Measurements from ENCODE around the gene KCNS3. TPM values are rescaled to one million over a fixed set of nuclear protein-coding genes. Genes with fewer than 3 reads are reported as not detected.

Gene KCNS3
- total and polyA plus RNA-seq, 2 of the 4 experiments (the other 2 are of a cell fraction): 2.9 to 4.3 TPM

GRCh38 chr2:17976871-17977746 is 98.6 kb downstream of the KCNS3 start:
- H3K79me1 ChIP-seq (ENCODE audit: low read depth in 1 of 2, low read length in 2 of 2): no peaks in the 10 kb centered on the region; a peak in 1 of 4 replicates
- TF ChIP-seq NFE2L2 (IDR thresholded peaks at IDR 0.05; ENCODE audit: low read depth, low read length) (0 out of 2 replicates have a peak, but pooled peaks have one; percentile 10), RCOR1 (IDR thresholded peaks at IDR 0.05; ENCODE audit: insufficient replicate concordance, low read length) (peak; percentile 12), BHLHE40 (IDR thresholded peaks at IDR 0.05; ENCODE audit: low read depth, low read length) (peak; percentile 91), USF2 (IDR thresholded peaks at IDR 0.05; ENCODE audit: low read depth, low read length) (peak; percentile 80), POLR2A (IDR thresholded peaks at IDR 0.05; ENCODE audit: low read depth, low read length) (no peak), FOS (IDR thresholded peaks at IDR 0.05; ENCODE audit: low read depth, low read length) (peak; percentile 65), CEBPB (IDR thresholded peaks at IDR 0.05; ENCODE audit: low read depth, low read length) (peak; percentile 87), MAZ (IDR thresholded peaks at IDR 0.05; ENCODE audit: borderline replicate concordance, low read depth, low read length) (peak; percentile 44; the same call in 1 of the 2 replicates)
- TF ChIP-seq, protein P1, sequence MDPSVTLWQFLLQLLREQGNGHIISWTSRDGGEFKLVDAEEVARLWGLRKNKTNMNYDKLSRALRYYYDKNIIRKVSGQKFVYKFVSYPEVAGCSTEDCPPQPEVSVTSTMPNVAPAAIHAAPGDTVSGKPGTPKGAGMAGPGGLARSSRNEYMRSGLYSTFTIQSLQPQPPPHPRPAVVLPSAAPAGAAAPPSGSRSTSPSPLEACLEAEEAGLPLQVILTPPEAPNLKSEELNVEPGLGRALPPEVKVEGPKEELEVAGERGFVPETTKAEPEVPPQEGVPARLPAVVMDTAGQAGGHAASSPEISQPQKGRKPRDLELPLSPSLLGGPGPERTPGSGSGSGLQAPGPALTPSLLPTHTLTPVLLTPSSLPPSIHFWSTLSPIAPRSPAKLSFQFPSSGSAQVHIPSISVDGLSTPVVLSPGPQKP (IDR thresholded peaks at IDR 0.05; ENCODE audit: borderline replicate concordance, low read depth, low read length): no peak
- TF ChIP-seq, protein P2, sequence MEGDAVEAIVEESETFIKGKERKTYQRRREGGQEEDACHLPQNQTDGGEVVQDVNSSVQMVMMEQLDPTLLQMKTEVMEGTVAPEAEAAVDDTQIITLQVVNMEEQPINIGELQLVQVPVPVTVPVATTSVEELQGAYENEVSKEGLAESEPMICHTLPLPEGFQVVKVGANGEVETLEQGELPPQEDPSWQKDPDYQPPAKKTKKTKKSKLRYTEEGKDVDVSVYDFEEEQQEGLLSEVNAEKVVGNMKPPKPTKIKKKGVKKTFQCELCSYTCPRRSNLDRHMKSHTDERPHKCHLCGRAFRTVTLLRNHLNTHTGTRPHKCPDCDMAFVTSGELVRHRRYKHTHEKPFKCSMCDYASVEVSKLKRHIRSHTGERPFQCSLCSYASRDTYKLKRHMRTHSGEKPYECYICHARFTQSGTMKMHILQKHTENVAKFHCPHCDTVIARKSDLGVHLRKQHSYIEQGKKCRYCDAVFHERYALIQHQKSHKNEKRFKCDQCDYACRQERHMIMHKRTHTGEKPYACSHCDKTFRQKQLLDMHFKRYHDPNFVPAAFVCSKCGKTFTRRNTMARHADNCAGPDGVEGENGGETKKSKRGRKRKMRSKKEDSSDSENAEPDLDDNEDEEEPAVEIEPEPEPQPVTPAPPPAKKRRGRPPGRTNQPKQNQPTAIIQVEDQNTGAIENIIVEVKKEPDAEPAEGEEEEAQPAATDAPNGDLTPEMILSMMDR (conservative IDR thresholded peaks at IDR 0.05; ENCODE audit: low read depth, low read length): no peak
- H3K27me3 ChIP-seq (ENCODE audit: control insufficient read depth, insufficient read depth, low read length): no peaks in the 10 kb centered on the region
- intact Hi-C loops (cut with micrococcal nuclease): loop anchor here (5.0 kb wide), 2 partner anchors 100 to 385 kb away; partner anchors contain the start of gene KCNS3
- H3K18ac ChIP-seq (ENCODE audit: low read depth, low read length): peak overlapping the region; percentile 65; the same call in 1 of the 2 replicates
- peak overlapping the region; percentile 1; the same call in 1 of the 2 replicates for H3K4me3 ChIP-seq (ENCODE audit: insufficient read depth, low read depth, low read length)
- peak overlapping the region; percentile 88 for H3K23ac ChIP-seq (ENCODE audit: low read depth, low read length)
- H2BK120ac ChIP-seq (ENCODE audit: low read depth, low read length): peak overlapping the region; percentile 96
- H4K5ac ChIP-seq (ENCODE audit: low read depth, low read length): peak overlapping the region; percentile 79
- H3K4me1 ChIP-seq (ENCODE audit: control insufficient read depth, insufficient read depth, low read length): peaks cover 19% of the 10 kb centered on the region
- CTCF ChIA-PET: no interaction called here
- H2BK15ac ChIP-seq (ENCODE audit: low read depth, low read length): peak overlapping the region; percentile 94; the same call in 2 of the 3 replicates
- H4K91ac ChIP-seq (ENCODE audit: insufficient read depth, low read depth, low read length): peak overlapping the region; percentile 94
- H3K4me2 ChIP-seq (ENCODE audit: low read depth, low read length): peak overlapping the region; percentile 66; the same call in 1 of the 2 replicates
- H3K27ac ChIP-seq (ENCODE audit: insufficient read depth, low read length): peak overlapping the region; percentile 50
- POLR2A ChIA-PET (ENCODE audit: unreplicated experiment): no interaction called here
- peak overlapping the region; percentile 98 for H2BK20ac ChIP-seq (ENCODE audit: low read depth, low read length)
- H3K4ac ChIP-seq (ENCODE audit: low read depth, low read length): peak overlapping the region; percentile 93
- peak overlapping the region; percentile 88 for H2AK5ac ChIP-seq (ENCODE audit: low read depth, low read length)
- peak overlapping the region; percentile 94 for H2BK5ac ChIP-seq (ENCODE audit: low read depth, low read length, poor library complexity, severe bottlenecking)
- peak overlapping the region; percentile 80 for H2AFZ ChIP-seq (replicated peaks; ENCODE audit: low read length, poor library complexity)
- H4K8ac ChIP-seq (ENCODE audit: low read depth in 2 of 2, low read length in 2 of 2): peak overlapping the region; percentile 53 to 91
- H3K36me3 ChIP-seq (ENCODE audit: control insufficient read depth, insufficient read depth, low read length): no peaks in the 10 kb centered on the region
- H3K56ac ChIP-seq (ENCODE audit: extremely low read depth, insufficient read depth, low read length): peak overlapping the region; percentile 60; the same call in 1 of the 2 replicates
- no TSS peak for BruUV-seq (replicated peaks)
- H4K20me1 ChIP-seq (ENCODE audit: insufficient read depth, low read length): no peaks in the 10 kb centered on the region
- dilution Hi-C loops (cut with HindIII; ENCODE audit: low sequenced_read_pairs, unreplicated experiment): no loop called here
- 0% methylated on average over 1 of the region's 6 CpGs; no CpG with 5 or more reads in 1 of the 2 experiments for WGBS, 2 experiments (ENCODE audit: extremely low coverage in 2 of 2, insufficient read length in 1 of 2)
- DNase-seq (peak; percentile 100), ATAC-seq (ENCODE audit: low read depth) (peak; percentile 92)
- H3K9me3 ChIP-seq (ENCODE audit: control insufficient read depth, insufficient read depth, low read length): no peaks in the 10 kb centered on the region
- peak overlapping the region; percentile 6 for H2AK9ac ChIP-seq (replicated peaks; ENCODE audit: low read depth, low read length, poor library complexity)
- in situ Hi-C loops (cut with MboI; ENCODE audit: low sequenced_read_pairs): loop anchor here (10.0 kb wide), 1 partner anchor 388 kb away; no protein-coding TSS in a partner anchor
- H3K9me1 ChIP-seq (ENCODE audit: insufficient read depth, low read length): peaks cover 21% of the 10 kb centered on the region
- peak overlapping the region; percentile 90 for H3K14ac ChIP-seq (replicated peaks; ENCODE audit: low read depth, low read length)
- no peak overlapping the region for H3K9ac ChIP-seq (ENCODE audit: low read depth, low read length)

All from IMR-90 (cell line).